H9 (cell line): ENCODE measurements around the gene ROBO1. TPM values are rescaled to one million over a fixed set of nuclear protein-coding genes. Genes with fewer than 3 reads are reported as not detected.

Experiments used
- DNase-seq: peaks from one replicate; pipeline ENCODE4 v3.0.0-alpha.2; 2017
- H2AFZ ChIP-seq: one replicate; pipeline ENCODE4 v1.6.1; 2013; ENCODE audit warnings: mild to moderate bottlenecking, low read length, control low read depth, moderate library complexity
- H2AK5ac ChIP-seq: 2 replicates; pipeline ENCODE4 v1.6.1; 2013; ENCODE audit warnings: low read length, control low read depth, mixed read lengths; ENCODE audit not compliant: insufficient read length
- H2BK120ac ChIP-seq: one replicate; pipeline ENCODE4 v1.6.1; 2013; ENCODE audit warnings: low read depth, mild to moderate bottlenecking, low read length, control low read depth, inconsistent platforms; ENCODE audit not compliant: poor library complexity, severe bottlenecking
- H2BK12ac ChIP-seq: 2 replicates; pipeline ENCODE4 v1.6.1; 2013; ENCODE audit warnings: low read length, control low read depth, mixed read lengths, low read depth; ENCODE audit not compliant: insufficient read length
- H2BK15ac ChIP-seq: 2 replicates; pipeline ENCODE4 v1.6.1; 2013; ENCODE audit warnings: low read depth, low read length, control low read depth
- H2BK20ac ChIP-seq: one replicate; pipeline ENCODE4 v1.6.1; 2013; ENCODE audit warnings: low read depth, mild to moderate bottlenecking, low read length, control low read depth, inconsistent platforms; ENCODE audit not compliant: poor library complexity, severe bottlenecking
- H2BK5ac ChIP-seq: 2 replicates; pipeline ENCODE4 v1.6.1; 2013; ENCODE audit warnings: low read length, control low read depth, mixed read lengths; ENCODE audit not compliant: insufficient read length
- H3K14ac ChIP-seq: 2 replicates; pipeline ENCODE4 v1.6.1; 2013; ENCODE audit warnings: low read length, control low read depth; ENCODE audit not compliant: insufficient read depth
- H3K18ac ChIP-seq: 2 replicates; pipeline ENCODE4 v1.6.1; 2013; ENCODE audit warnings: low read depth, mild to moderate bottlenecking, mixed read lengths, low read length, control low read depth; ENCODE audit not compliant: insufficient read length
- H3K23ac ChIP-seq: 2 replicates; pipeline ENCODE4 v1.6.1; 2013; ENCODE audit warnings: low read length, control low read depth, mixed read lengths, low read depth; ENCODE audit not compliant: insufficient read length
- H3K23me2 ChIP-seq: 2 replicates; pipeline ENCODE4 v1.6.1; 2013; ENCODE audit warnings: low read depth, mild to moderate bottlenecking, mixed read lengths, low read length, control low read depth; ENCODE audit not compliant: insufficient read length, poor library complexity, severe bottlenecking
- H3K27ac ChIP-seq: 2 replicates; pipeline ENCODE4 v1.5.1; 2013; ENCODE audit warnings: low read length, control low read depth, mixed read lengths, low read depth; ENCODE audit not compliant: insufficient read length
- H3K27me3 ChIP-seq: 2 replicates; pipeline ENCODE4 v1.6.1; 2013; ENCODE audit warnings: low read length, control low read depth, inconsistent platforms; ENCODE audit not compliant: insufficient read depth
- H3K4ac ChIP-seq: 2 replicates; pipeline ENCODE4 v1.6.1; 2013; ENCODE audit warnings: low read depth, mild to moderate bottlenecking, control low read depth, inconsistent platforms, low read length, moderate library complexity
- H3K4me1 ChIP-seq: 2 replicates; pipeline ENCODE4 v1.6.1; 2013; ENCODE audit warnings: low read length, control low read depth, inconsistent platforms; ENCODE audit not compliant: insufficient read depth
- H3K4me2 ChIP-seq: 2 replicates; pipeline ENCODE4 v1.6.1; 2013; ENCODE audit warnings: low read length, control low read depth, mixed read lengths; ENCODE audit not compliant: insufficient read length, insufficient read depth
- H3K56ac ChIP-seq: 2 replicates; pipeline ENCODE4 v1.6.1; 2013; ENCODE audit warnings: low read depth, mild to moderate bottlenecking, mixed read lengths, low read length, control low read depth; ENCODE audit not compliant: insufficient read length
- H3K79me1 ChIP-seq: 2 replicates; pipeline ENCODE4 v1.6.1; 2013; ENCODE audit warnings: low read depth, mild to moderate bottlenecking, moderate library complexity, low read length, control low read depth, inconsistent platforms; ENCODE audit not compliant: insufficient read depth, poor library complexity, severe bottlenecking
- H3K79me2 ChIP-seq: 2 replicates; pipeline ENCODE4 v1.6.1; 2013; ENCODE audit warnings: low read length, control low read depth, inconsistent platforms; ENCODE audit not compliant: insufficient read depth
- H3K9ac ChIP-seq: 2 replicates; pipeline ENCODE4 v1.6.1; 2013; ENCODE audit warnings: low read length, control low read depth, mixed read lengths; ENCODE audit not compliant: insufficient read length; ENCODE audit errors: extremely low read depth
- H3K9me3 ChIP-seq: one replicate; pipeline ENCODE4 v1.6.1; 2013; ENCODE audit warnings: low read depth, low read length, inconsistent platforms; ENCODE audit not compliant: control insufficient read depth
- H3T11ph ChIP-seq: one replicate; pipeline ENCODE4 v1.6.1; 2013; ENCODE audit warnings: mild to moderate bottlenecking, low read length, control low read depth, inconsistent platforms
- H4K20me1 ChIP-seq: one replicate; pipeline ENCODE4 v1.6.1; 2013; ENCODE audit not compliant: control insufficient read depth, insufficient read length, insufficient read depth
- H4K5ac ChIP-seq: 2 replicates; pipeline ENCODE4 v1.6.1; 2013; ENCODE audit warnings: low read depth, mild to moderate bottlenecking, mixed read lengths, low read length, control low read depth; ENCODE audit not compliant: insufficient read length
- H4K8ac ChIP-seq: replicated peaks from 2 replicates; pipeline ENCODE4 v1.6.1; 2013; ENCODE audit warnings: low read length, control low read depth, mixed read lengths, low read depth; ENCODE audit not compliant: insufficient read length
- H4K91ac ChIP-seq: 2 replicates; pipeline ENCODE4 v1.6.1; 2013; ENCODE audit warnings: low read depth, mild to moderate bottlenecking, moderate library complexity, mixed read lengths, low read length, control low read depth; ENCODE audit not compliant: insufficient read length
- H3K27ac Mint-ChIP-seq, 3 experiments: 2 replicates in 2 of 3; 3 replicates in 1 of 3; pipeline ENCODE4 v1.8.0; 2020 to 2021; ENCODE audit warnings: mixed read lengths in 3 of 3, mild to moderate bottlenecking in 1 of 3, moderate library complexity in 1 of 3
- H3K27me3 Mint-ChIP-seq: 2 replicates; pipeline ENCODE4 v1.8.0; 2021; ENCODE audit warnings: low read depth, mild to moderate bottlenecking, moderate library complexity, mixed read lengths
- H3K36me3 Mint-ChIP-seq, 3 experiments: 2 replicates in 2 of 3; 3 replicates in 1 of 3; pipeline ENCODE4 v1.8.0; 2020 to 2021; ENCODE audit warnings: low read depth in 3 of 3, mixed read lengths in 3 of 3; ENCODE audit not compliant: insufficient read depth in 1 of 3
- H3K4me1 Mint-ChIP-seq, 2 experiments: 2 replicates each; pipeline ENCODE4 v1.8.0; 2020; ENCODE audit warnings: mixed read lengths in 2 of 2
- H3K4me3 Mint-ChIP-seq, 2 experiments: 2 replicates in 1 of 2; 3 replicates in 1 of 2; pipeline ENCODE4 v1.8.0; 2020 to 2021; ENCODE audit warnings: mild to moderate bottlenecking in 2 of 2, mixed read lengths in 2 of 2, moderate library complexity in 1 of 2
- H3K9me3 Mint-ChIP-seq, 2 experiments: 2 replicates in 1 of 2; 3 replicates in 1 of 2; pipeline ENCODE4 v1.8.0; 2020; ENCODE audit warnings: mild to moderate bottlenecking in 2 of 2, mixed read lengths in 2 of 2, moderate library complexity in 1 of 2
- WGBS: extraction: QIAGEN DNeasy Blood & Tissue Kit; methylation state at CpG from one replicate; pipeline ENCODE4 v1.1.7; 2013; ENCODE audit warnings: missing lambda C conversion rate, low lambda C conversion rate, mixed read lengths; ENCODE audit not compliant: insufficient read length; ENCODE audit errors: extremely low coverage; 5-methylcytosine and 5-hydroxymethylcytosine counted together
- total RNA-seq: library from RNA; stranded (reverse); gene quantifications from 2 replicates; pipeline ENCODE4 v1.2.1, GENCODE V29; 2021
- TF ChIP-seq, protein P1 (sequence below): fragments of 200-600 bp; sonication (generic); conservative IDR thresholded peaks from 3 replicates; pipeline ENCODE4 v1.8.0; 2021; ENCODE audit warnings: antibody characterized with exemption, mild to moderate bottlenecking

The ROBO1 gene
- total RNA-seq, 1 experiment from 2014 or later, result 62.7 TPM

DNA sequence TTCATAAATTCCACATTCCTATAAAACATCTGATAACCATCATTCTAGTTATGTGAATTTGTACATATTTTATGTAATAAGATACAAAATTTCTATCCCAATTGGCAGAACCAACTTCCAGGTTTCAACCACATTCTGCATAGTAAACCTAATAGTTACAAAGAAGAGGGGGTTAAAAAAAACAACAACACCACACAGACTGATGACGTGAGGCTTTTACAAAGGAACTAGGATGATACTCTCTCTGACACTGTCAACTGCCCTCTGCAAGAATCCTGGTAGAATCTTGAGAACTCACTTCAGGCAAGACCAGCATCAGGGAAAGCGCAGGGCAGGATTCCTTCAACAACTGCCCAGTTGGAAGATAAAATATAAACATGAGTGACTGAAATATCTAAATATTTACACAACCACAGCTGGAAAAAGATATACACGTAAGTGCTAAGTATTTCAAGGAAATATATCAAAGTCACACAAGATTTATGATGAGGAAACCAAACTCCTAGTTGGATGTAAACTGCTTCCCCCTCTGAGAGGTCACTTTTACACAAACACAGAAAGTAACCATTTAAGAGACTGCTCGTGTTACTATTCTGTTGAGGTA, 816.4 kb downstream of the ROBO1 start:
- Histone ChIP-seq H4K8ac (no peak overlapping the region), H3K4me2 (no peak overlapping the region), H2AFZ (no peak overlapping the region), H4K5ac (no peak overlapping the region), H3K4ac (no peak overlapping the region), H3K4me1 (no peaks in the 10 kb centered on the region), H2BK120ac (no peak overlapping the region), H3K9ac (no peak overlapping the region), H4K91ac (no peak overlapping the region), H2AK5ac (no peak overlapping the region), H4K20me1 (no peaks in the 10 kb centered on the region), H3K79me2 (no peaks in the 10 kb centered on the region), H2BK12ac (no peak overlapping the region), H2BK5ac (no peak overlapping the region), H3K79me1 (no peaks in the 10 kb centered on the region), H3K23me2 (no peaks in the 10 kb centered on the region), H2BK20ac (no peak overlapping the region), H3K14ac (no peak overlapping the region), H3T11ph (no peak overlapping the region), H3K27ac (no peak overlapping the region), H3K27me3 (no peaks in the 10 kb centered on the region), H3K23ac (no peak overlapping the region), H3K18ac (no peak overlapping the region), H2BK15ac (no peak overlapping the region), H3K9me3 (no peaks in the 10 kb centered on the region), H3K56ac (no peak overlapping the region)
- Mint-ChIP-seq H3K9me3 (peaks cover 16 to 26% of the 10 kb centered on the region in 2 experiments), H3K4me1 (no peaks in the 10 kb centered on the region), H3K27me3 (no peaks in the 10 kb centered on the region), H3K27ac (no peak overlapping the region; a peak in 1 of 7 replicates), H3K36me3 (peaks cover 12 to 18% (median 12%) of the 10 kb centered on the region in 3 experiments), H3K4me3 (no peak overlapping the region)
- no CpG with 5 or more reads among the region's 4 CpGs for WGBS
- no peak for DNase-seq
- TF ChIP-seq, protein P1, sequence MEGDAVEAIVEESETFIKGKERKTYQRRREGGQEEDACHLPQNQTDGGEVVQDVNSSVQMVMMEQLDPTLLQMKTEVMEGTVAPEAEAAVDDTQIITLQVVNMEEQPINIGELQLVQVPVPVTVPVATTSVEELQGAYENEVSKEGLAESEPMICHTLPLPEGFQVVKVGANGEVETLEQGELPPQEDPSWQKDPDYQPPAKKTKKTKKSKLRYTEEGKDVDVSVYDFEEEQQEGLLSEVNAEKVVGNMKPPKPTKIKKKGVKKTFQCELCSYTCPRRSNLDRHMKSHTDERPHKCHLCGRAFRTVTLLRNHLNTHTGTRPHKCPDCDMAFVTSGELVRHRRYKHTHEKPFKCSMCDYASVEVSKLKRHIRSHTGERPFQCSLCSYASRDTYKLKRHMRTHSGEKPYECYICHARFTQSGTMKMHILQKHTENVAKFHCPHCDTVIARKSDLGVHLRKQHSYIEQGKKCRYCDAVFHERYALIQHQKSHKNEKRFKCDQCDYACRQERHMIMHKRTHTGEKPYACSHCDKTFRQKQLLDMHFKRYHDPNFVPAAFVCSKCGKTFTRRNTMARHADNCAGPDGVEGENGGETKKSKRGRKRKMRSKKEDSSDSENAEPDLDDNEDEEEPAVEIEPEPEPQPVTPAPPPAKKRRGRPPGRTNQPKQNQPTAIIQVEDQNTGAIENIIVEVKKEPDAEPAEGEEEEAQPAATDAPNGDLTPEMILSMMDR, result no peak
